ENCODE data around the gene CNTNAP4.

The CNTNAP4 gene

GRCh38 chr16:76396977-76397376 is 119.8 kb downstream of the CNTNAP4 start:
- no peak for DNase-seq (ENCODE audit: low spot score)

GRCh38 chr16:76409706-76410105 is 132.5 kb downstream of the CNTNAP4 start:
- no peak for DNase-seq (ENCODE audit: low spot score)

DNA sequence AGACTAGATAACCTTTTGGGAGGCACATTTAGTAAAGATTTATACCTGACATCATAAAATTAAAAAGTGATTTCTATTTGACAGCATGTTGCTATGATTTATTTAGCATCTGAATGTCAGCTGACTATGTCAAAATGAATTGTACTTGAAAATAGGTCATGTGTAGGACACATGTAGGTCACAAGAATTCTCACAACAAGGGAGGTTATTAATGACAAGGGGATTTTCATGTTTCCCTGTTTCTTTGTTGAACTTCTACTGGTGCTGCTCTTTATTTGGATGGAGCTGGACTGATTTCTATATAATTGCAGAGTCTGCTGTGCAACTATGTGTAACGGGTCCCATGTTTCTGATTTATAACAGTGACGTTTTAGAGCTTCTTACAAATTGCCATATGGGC is 144.4 kb downstream of the CNTNAP4 start:
- DNase-seq (ENCODE audit: low spot score): no peak

DNA sequence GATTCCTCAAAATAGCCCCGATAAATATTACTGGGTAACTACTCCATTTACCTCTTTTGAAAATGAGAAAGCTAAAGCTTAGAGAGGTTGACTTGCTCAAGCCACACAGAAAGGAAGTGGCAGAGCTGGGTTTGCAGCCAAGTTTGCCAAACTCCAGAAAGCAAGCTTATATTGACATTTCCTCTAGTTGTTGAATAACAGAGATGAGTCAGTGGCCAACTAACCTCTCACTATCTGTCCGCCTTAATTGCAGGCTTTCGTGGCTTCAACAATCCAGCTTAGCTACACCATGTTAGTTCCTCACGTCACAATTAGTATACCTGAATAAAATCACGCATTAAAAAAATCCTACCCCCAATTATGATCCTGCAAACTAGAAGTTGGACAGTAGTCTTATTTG is 151.7 kb downstream of the CNTNAP4 start:
- DNase-seq (ENCODE audit: low spot score): no peak

DNA sequence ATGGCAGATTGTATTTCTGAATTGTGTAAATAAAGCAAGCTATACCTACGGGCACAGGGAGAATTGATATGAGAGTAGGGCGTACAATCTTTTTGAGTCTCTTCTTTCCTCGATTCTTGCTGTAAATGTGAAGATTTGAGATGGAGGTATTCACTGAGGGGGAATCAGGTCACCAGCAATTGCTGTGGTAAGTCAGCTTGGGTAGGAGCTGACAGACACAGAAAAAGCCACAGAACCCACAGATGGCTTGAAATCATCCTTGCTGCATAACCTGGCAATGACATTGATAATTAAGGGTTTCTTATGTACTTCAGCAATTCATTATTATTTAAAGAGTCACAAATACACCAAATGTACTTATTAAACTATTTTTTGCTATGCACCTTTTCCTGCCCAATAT is 164.2 kb downstream of the CNTNAP4 start:
- no peak for DNase-seq (ENCODE audit: low spot score)

- no peak for DNase-seq (ENCODE audit: low spot score)
These were observed 164.7 kb downstream of the CNTNAP4 start for GRCh38 chr16:76441876-76442275.

GRCh38 chr16:76443973-76444372 is 166.8 kb downstream of the CNTNAP4 start:
- no peak for DNase-seq (ENCODE audit: low spot score)

DNA sequence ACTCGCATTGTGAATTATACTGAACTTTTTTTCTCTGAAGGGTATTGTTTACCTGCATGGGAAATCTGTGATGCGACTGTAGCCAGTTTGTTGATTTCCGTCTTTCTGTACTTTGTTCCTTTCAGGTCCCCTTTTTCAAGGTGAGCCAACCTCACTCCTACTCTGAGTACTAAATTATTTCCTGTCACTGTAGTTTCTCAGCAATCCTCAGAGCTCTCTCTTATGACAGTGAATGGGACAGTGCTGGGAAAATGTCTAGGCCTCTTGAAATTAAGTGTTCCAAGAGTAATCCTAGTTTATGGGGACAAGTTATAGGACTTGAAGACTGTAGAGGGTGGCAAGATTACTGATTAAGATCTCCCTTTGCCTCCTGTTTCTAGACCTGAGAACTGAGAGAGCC is 167.6 kb downstream of the CNTNAP4 start:
- DNase-seq (ENCODE audit: low spot score): no peak

DNA sequence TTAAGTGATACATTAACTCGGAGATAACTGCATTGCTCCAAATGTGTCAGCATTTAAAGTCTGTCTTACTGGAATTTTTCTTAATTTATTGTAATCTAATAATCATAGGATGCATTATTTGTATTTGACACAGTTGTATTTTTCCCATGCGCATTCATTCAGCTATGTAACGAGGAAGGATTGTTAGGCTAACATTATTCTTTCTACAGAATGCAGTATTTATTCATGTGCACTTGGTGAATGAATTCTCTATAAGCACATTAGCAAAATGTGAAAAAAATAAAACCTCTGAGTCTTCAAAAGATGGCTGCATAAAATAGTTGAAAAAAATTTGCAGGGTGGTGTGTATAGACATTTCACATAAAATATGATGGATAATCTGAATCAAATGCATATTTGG is 168.6 kb downstream of the CNTNAP4 start:
- no peak for DNase-seq (ENCODE audit: low spot score)

GRCh38 chr16:76446251-76446650 is 169.1 kb downstream of the CNTNAP4 start:
- DNase-seq (ENCODE audit: low spot score): no peak

GRCh38 chr16:76450890-76451289 is 173.7 kb downstream of the CNTNAP4 start:
- DNase-seq (ENCODE audit: low spot score): no peak

DNA sequence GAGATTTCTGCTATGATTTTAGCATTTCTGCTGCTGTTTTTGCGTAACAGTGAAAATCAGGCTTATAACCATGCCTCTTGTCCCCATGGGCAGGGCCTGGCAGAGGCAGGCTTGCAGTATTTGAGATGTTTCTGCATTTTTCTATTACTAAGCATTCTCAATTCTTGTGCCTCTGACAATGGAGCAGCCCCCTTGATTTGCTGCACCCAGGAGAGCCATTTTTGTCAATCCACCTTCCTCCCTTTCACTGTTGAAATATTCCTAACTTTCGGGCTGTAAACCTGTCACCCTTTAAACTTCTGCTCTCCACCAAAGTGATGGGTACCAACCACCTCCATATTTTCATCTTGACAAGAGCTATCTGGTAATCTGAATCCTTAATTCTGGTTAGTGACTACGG is 178.1 kb downstream of the CNTNAP4 start:
- DNase-seq (ENCODE audit: low spot score): no peak

GRCh38 chr16:76456016-76456415 is 178.8 kb downstream of the CNTNAP4 start:
- no peak for DNase-seq (ENCODE audit: low spot score)

- no peak for DNase-seq (ENCODE audit: low spot score)
These were observed 181.9 kb downstream of the CNTNAP4 start for GRCh38 chr16:76459111-76459510.

DNA sequence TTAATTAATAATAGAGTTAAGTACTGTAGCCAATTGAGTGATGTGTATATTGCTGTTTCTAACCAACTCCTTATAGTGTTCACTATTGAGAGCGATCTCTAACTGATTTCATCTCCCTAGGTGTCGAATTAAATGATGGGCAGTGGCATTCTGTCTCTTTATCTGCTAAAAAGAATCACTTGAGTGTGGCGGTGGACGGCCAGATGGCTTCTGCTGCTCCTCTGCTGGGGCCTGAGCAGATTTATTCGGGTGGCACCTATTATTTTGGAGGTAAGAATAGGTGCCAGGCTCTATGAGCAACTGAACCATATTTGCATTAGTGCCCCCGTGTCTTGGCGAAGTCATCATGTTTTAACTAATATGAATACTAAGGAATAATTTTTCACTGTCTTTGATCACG is 184.6 kb downstream of the CNTNAP4 start:
- no peak for DNase-seq (ENCODE audit: low spot score)

- DNase-seq (ENCODE audit: low spot score): no peak
These were observed 187.9 kb downstream of the CNTNAP4 start for GRCh38 chr16:76464955-76465620.

DNA sequence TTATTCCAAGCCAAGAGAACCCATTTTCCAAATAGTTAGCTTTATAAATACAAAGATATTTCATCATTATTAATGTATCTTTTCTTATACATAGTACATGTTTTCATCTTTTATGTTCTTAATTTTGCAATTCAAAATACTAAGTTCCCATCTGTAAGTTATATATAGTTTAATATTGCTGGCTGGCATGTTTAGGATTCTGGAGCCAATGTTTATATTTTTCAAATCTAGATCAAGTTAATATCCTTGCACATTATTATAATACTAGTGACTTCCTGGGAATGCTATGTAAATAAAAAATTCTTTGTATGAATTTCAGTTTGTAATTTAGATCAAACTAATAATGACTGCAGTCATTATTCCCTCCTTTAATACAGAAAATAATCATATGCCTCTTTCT is 189.7 kb downstream of the CNTNAP4 start:
- DNase-seq (ENCODE audit: low spot score): no peak

DNA sequence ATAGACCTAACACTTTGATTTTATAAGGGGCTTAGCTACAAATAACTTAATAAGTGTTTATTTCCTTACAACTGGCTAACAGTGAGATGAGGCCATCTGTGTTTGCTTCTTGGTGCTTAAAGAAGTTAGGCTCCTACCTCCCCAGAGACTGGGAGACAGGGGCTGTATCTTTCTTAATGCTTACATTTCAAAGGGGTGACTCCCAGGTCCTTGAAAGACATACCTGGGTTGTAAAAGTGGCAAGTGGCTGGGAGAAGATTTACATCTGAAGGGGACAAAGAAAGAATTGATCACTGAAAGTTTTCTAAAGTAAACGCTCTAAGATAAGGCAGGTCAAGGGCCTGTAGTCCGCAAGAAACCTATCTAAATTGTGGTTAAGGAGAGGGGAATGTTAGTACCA is 196.8 kb downstream of the CNTNAP4 start:
- DNase-seq (ENCODE audit: low spot score): no peak

GRCh38 chr16:76478105-76478504 is 200.9 kb downstream of the CNTNAP4 start:
- no peak for DNase-seq (ENCODE audit: low spot score)

GRCh38 chr16:76483307-76483909 is 206.2 kb downstream of the CNTNAP4 start:
- DNase-seq (ENCODE audit: low spot score): no peak

DNA sequence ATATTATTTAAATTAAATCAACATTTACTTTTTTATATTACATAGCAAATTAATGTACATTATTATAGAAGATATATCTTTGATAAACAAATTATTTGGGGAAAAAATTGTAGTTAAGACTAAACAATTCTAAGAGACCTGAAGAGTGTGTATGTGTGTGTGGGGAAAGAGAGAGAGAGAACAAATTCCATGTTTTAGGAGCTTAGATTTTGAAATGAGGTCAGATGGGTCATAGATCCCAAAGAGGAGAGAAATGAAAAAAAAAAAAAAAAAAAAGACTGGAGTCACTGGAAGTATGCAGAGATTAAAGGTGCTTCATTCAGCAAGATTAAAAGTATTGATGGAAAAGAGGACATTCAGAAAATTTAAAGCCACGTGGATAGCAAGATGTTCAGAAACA is 206.8 kb downstream of the CNTNAP4 start:
- DNase-seq (ENCODE audit: low spot score): no peak

GRCh38 chr16:76486740-76487139 is 209.5 kb downstream of the CNTNAP4 start:
- no peak for DNase-seq (ENCODE audit: low spot score)

DNA sequence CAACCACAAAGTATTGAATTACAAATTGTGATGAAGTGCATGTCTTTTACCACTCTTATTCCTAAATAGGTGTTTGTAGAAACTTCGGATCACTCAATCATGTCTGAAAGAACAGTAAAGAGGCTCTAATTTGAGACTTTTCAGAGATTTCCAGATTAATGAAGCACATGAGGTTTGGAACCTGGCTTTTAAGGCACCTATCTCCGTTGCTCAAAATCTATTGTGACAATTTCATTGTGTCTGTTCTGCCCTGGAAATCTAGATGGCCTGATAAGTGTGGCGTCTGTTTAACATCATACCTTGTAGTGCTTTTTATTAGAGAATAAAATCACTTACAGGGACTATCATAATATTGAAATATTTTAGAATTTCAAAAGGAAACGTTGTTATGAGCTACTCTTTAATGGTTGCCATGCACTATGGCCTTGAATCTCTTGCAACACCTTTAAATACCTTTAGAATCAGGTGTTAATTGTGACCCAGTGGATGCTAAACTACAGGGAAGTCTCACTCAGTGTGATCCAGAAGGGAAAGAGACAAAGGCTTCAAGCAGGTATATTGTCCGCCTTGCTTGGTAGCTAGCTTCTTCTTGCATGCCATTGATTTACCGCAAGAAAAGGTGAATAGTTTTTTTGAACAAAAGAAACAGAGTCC is 210.3 kb downstream of the CNTNAP4 start:
- DNase-seq (ENCODE audit: low spot score): no peak

GRCh38 chr16:76488065-76488417 is 210.8 kb downstream of the CNTNAP4 start:
- DNase-seq (ENCODE audit: low spot score): no peak
